SK-N-MC (cell line): ENCODE data around the gene KRT73.

Experiments
- EZH2 ChIP-seq: fragments of 200-600 bp; sonication (generic); IDR thresholded peaks from one replicate; pipeline ENCODE4 v1.6.1; 2017; ENCODE audit warnings: antibody characterized with exemption
- FOXP2 ChIP-seq: optimal IDR thresholded peaks from 2 replicates; pipeline ENCODE3; 2011; ENCODE audit warnings: mild to moderate bottlenecking, moderate library complexity; ENCODE audit not compliant: insufficient read depth; ENCODE audit errors: extremely low read length, control extremely low read depth
- POLR2AphosphoS5 ChIP-seq: IDR thresholded peaks from 2 replicates; pipeline ENCODE4 v1.6.1; 2012; ENCODE audit warnings: mild to moderate bottlenecking, low read depth, low read length, borderline replicate concordance

DNA sequence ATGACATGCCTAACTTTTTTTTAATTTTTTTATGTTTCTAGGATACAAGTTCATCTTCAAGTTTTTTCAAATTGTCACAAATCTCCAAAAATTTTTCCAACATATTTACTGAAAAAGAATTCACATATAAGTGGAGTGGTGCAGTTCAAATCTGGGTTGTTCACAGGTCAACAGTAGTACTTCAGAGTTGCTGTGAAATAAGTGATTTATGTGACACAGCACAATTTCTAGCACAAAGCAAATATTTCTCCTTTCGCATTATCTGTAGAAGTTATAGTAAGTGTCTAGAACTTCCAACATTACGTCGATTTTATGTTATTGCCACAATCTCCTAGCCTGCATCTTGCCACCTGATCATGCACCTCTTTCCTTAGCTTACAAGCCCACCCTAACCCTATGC is 43.3 kb upstream of the KRT73 start:
- TF ChIP-seq EZH2 (no peak), POLR2AphosphoS5 (no peak), FOXP2 (no peak)
